Activated naive CD4-positive, alpha-beta T cell treated with anti-CD3 and anti-CD28 coated beads, Interleukin-2, amount 50 U/mL, for 72 hours (primary cell): Measurements from ENCODE around the gene GMEB1. TPM values are rescaled to one million over a fixed set of nuclear protein-coding genes. Genes with fewer than 3 reads are reported as not detected.

Experiments
- ATAC-seq, 2 donors: fragments of 150-1000 bp; cut with Tn5 transposase; 2 replicates each; pipeline ENCODE4 v1.10.0; 2021; ENCODE audit warnings: mild to moderate bottlenecking in 2 of 2, moderate library complexity in 2 of 2
- DNase-seq, 2 donors: peaks; one replicate each; pipeline ENCODE4 v3.0.0; 2021 to 2022; ENCODE audit warnings: low spot score in 2 of 2
- H3K27ac Mint-ChIP-seq, 2 donors: one replicate each; pipeline ENCODE4 v1.8.0; 2022; ENCODE audit warnings: mild to moderate bottlenecking in 2 of 2, mixed read lengths in 2 of 2
- H3K36me3 Mint-ChIP-seq, 2 donors: one replicate each; pipeline ENCODE4 v1.8.0; 2022; ENCODE audit warnings: mixed read lengths in 2 of 2
- H3K9me3 Mint-ChIP-seq, 2 donors: one replicate each; pipeline ENCODE4 v1.8.0; 2022; ENCODE audit warnings: mixed read lengths in 2 of 2
- total RNA-seq, 2 donors: library from RNA; stranded (reverse); gene quantifications; one replicate each; pipeline ENCODE4 v1.2.3, GENCODE V29; 2022

GMEB1 gene
- total RNA-seq, 2 donors from 2014 or later = 18.9 to 26.7 TPM

- DNase-seq (no peak), ATAC-seq (no peak)
- Mint-ChIP-seq H3K36me3 (peaks cover 6 to 9% of the 10 kb centered on the region in 2 donors), H3K27ac (no peak overlapping the region), H3K9me3 (no peaks in the 10 kb centered on the region)
These were observed 98.1 kb downstream of the GMEB1 start for GRCh38 chr1:28766532-28767183.

Other genes starting within 250 kb of the GMEB1 start
- 10 to 100 TPM; 90.1 to 98.2 TPM for gene RCC1, start 162.7 kb upstream of the GMEB1 start, total RNA-seq
- gene TRNAU1AP, start 115.7 kb upstream of the GMEB1 start, total RNA-seq = 10 to 100 TPM; 64.8 to 73.4 TPM
- gene RAB42, start 76.5 kb upstream of the GMEB1 start, total RNA-seq = under 1 TPM in 1 of 2 donors, not detected in 1; 0.21 TPM
- 10 to 100 TPM; 20.9 to 35.7 TPM for gene TAF12, start 25.7 kb upstream of the GMEB1 start, total RNA-seq
- gene RNU11, start 20.2 kb upstream of the GMEB1 start, total RNA-seq = not detected
- 10 to 100 TPM; 65.7 to 78.0 TPM for gene YTHDF2, start 68.2 kb downstream of the GMEB1 start, total RNA-seq
- under 1 TPM in 1 of 2 donors, not detected in 1; 0.05 TPM for gene OPRD1, start 143.4 kb downstream of the GMEB1 start, total RNA-seq
- gene EPB41, start 245.8 kb downstream of the GMEB1 start, total RNA-seq = 10 to 100 TPM; 60.5 to 83.4 TPM